NCI-H187 treated with DMSO at 0.1 percent for 48 hours (cell line): ENCODE results near the gene POU2F1.

ENCODE experiments used
- DNase-seq: peaks from one replicate; lab custom pipeline; 2025; lab: John Stamatoyannopoulos, UW

The POU2F1 gene

DNA sequence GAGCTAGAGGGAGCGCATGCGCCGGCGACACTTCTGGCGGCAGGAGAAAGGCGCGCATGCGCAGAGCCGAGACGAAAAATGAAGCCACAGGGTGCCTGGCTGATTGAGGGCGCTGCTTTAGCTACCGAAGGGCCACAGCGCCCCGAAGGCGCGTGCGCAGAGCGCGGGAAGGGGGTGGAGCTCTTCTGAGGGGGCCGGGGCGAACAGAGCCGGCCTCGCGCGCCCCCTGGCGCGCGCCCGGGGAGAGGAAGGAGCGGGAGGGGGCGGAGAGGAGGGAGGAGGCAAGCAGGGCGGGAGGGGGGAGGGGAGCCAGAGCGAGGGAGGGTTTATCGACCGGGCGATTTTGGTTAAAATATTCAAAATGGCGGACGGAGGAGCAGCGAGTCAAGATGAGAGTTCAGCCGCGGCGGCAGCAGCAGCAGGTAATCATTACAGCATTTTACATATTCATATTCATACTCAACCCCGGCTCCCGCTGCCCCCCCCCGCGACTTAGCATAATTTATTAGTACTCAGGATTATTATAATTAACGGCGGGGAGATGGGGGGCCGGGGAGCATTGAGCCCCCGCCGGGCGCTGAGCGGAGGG, at the start of gene POU2F1:
POU2F1 (plus strand) TSS at position 350 of the 589 bp plus-strand sequence; CDS start at position 362, 12 bp downstream.
- peak; percentile 100 for DNase-seq

DNA sequence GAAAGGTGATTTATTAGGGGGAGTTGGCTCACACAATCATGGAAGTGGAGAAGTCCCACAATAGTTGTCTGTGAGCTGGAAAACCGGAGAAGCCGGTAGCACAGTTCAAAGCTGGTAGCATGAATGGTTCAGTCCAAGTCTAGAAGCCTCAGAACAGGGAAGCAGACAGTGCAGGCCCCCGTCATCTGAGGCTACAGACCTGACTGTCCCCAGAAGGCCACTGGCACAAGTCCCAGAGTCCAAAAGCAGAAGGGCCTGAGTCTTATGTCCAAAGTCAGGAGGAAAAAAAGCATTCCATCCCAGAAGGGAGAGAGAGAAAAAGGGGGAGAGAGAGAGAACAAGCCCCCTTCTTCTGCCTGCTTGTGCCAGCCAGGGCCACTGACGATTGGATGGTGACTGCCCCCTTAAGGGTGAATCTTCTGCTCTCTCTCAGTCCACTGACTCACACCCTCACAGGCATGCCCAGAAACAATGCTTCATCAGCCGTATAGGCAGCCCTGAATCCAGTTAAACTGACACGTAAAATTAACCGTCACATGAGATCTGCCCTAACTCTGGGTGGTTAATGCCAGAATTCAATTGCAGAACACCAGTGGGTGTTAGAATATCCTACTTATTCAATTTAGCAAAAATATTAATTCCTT, 49.3 kb upstream of the POU2F1 start:
- no peak for DNase-seq

DNA sequence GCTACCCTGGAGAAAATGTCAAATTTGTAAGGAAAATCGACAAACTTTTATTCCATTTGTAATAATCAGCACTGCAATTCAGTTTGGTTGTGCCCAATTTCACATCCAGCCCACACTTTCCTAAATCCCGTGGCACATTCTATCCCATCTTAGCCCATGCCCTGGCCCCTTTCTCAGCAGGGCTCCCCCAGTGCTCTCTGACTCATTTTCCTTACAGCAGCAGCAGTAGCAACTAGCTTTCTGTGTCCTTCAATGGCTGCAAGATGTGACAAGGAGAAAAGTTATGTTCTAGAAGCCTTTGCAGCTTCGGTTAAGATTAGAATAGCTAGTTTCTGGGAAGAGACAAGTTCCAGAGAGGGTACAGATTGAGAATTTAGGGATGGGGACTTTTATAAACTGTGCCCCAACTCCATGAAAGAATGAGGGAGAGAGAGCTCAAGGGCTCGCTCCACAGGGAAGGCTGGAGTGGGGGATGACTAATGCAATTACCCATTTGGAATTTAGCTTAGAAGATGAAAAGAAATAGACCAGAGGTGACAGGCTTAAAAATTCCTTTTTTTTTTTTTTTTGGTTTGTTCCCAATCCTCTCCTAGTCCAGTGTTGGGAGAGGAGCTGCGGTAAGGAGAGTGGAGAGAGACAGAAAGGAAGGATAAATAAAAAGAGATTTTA, 47.0 kb upstream of the POU2F1 start:
- DNase-seq = no peak

DNA sequence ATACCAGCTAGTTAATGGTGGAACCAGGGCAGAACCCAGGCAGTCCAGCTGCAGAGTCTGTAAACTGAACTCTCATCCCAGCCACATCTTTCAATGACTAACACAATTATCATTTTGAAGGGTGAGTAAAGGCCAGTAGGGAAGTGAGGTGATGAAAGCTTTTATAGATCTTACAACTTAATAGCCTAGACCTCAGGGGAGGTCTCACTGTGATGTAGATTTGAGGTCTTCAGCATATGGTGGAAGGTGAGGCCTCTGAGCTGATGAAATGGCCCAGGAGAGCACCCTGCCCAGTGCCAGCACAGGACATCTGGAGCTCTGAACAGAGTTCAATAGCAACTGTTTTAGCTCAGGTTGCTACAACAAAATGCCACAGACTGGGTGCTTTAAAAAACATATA, 44.8 kb upstream of the POU2F1 start:
- DNase-seq = no peak

DNA sequence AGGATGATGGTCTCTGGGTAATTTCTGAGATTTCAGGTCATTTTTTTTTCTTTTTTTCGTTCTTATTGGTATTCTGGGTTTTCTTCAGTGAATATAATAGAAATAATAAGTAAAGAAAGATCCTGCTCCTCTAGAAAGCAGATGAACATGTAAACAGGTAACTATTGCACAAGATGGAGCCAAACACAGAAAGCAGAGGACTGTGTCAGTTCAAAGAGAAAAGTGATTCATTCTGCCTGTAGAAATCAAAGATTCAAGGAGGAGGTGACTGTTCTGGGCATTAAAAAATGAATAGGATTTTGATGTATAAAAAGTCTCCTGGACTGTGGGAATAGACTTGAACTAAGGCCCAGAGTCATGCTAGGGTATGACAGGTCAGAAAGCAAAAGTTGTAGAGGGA, 41.9 kb upstream of the POU2F1 start:
- DNase-seq = no peak

DNA sequence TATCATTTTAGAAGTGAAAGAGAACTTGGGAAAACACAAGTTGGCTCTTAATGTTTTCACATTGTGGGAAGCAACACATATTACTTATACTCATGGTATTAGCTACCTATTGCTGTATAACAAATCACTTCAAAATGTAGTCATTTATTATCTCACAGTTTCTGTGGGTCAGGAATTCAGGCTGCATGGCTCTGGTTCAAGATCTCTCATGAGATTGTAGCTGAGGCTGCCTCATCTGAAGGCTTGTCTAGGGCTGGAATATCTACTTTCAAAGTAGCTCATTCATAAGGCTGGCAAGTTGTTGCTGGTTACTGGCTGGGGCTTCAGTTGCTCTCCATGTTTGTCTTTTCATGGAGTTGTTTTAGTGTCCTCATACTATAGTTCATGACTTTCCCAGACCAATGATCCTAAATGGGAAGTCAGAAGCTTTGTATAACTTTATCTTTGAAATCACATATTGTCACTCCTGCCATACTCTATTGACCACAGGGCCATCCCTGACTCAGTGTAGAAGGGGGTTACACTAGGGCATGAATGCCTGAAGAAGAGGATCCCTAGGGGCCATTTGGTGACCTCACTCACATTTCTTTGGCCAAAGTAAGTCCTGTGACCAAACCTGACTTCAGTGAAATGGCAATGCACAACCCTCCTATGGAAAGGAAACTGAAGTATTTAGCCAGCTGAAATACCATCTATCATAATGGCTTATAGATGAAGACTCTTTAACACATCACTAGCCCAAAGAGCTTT, 37.9 kb upstream of the POU2F1 start:
- DNase-seq = no peak

DNA sequence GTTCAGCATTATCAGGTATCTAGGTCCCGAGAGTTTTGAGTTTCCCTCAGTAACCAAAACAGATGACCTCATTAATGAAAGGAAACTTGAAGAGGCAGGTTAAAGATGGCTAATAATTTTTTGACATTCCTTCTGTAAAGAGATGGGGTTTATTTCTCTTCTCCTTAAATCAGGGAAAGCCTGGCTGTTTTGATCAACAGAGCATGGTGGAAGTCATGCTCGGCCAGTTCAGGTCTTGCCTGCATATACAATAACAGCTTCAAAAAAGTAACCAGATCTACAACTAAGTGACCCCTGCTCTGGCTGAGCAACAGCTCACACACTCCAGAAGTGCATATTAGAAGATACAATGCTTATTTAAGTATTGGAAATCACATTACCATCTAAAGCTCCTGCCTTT, 36.6 kb upstream of the POU2F1 start:
- no peak for DNase-seq

DNA sequence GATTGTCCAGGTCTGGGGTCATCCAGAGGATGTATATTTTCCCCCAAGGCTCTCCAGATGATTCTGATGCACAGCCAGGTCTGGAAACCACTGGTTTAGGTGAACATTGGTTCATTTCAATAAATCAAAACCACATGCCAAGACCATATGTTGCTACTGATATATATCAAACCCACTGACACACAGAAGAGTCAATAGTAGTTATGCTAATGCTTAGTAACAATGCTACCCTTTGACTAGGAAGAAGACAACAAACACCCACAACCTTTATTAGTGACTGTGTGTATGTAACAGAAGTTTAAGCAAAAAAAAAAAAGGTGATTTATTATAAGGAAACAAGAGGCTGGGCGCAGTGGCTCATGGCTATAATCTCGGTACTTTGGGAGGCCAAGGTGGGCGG, 35.6 kb upstream of the POU2F1 start:
- DNase-seq = no peak

DNA sequence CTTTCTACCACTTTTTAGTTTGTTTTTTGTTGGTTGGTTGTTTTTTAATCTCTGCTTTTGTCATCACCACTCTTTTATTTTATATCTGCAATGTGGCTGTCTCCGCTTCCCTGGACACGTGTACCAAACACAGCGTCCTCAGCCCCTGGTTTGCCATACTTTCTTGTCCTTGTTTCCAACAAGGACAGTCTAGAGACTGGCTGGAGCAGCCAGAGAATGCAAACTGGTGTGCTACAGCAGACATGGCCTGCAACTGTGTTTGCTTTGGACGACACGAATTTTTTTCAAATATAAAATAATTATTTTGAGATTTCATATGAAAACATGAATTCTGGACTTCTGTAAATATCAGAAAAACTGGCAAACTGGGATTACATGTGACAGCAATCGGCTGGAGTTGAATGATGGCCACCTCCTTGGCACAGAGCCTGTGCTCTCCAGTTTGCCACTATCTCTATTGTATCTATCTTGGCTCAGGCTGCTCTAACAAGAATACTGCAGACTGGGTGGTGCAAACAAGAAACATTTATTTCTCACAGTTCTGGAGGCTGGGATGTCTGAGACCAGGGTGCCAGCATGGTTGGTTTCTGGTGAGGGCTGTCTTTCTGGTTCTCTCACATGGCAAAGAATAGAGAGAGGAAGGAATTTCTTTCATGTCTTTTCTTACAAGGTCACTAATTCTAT, 34.6 kb upstream of the POU2F1 start:
- no peak for DNase-seq

DNA sequence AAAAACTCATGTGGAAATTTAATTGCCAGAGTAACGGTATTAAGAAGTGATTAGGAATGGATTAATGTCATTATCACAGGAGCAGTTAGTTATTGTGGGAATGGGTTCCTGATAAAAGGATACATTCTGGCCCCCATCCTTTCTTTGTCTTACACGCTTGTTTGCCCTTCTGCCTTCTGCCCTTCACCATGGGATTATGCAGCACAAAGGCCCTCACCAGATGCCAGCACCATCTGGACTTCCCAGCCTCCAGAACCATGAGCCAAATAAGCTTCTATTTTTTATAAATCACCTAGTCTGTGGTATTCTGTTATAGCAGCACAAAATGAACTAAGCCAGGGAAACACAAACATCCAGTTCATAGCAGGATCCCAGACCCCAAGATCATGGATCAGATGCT, 33.9 kb upstream of the POU2F1 start:
- DNase-seq = no peak

DNA sequence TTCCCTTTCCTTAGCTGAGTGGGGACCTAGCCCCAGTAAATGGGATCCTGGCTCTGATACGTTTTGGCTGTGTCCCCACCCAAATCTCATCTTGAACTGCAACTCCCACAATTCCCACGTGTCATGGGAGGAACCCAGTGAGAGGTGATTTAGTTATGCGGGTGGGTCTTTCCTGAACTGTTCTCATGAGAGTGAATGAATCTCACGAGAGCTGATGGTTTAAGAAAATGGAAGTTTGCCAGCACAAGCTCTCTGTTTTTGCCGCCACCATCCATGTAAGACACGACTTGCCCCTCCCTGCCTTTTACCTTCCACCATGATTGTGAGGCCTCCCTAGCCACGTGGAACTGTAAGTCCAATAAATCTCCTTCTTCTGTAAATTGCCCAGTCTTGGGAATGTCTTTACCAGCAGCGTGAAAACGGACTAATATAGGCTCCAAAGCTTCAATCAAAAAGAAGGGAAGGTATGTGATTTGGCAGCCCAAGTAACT, 29.9 kb upstream of the POU2F1 start:
- DNase-seq = no peak

DNA sequence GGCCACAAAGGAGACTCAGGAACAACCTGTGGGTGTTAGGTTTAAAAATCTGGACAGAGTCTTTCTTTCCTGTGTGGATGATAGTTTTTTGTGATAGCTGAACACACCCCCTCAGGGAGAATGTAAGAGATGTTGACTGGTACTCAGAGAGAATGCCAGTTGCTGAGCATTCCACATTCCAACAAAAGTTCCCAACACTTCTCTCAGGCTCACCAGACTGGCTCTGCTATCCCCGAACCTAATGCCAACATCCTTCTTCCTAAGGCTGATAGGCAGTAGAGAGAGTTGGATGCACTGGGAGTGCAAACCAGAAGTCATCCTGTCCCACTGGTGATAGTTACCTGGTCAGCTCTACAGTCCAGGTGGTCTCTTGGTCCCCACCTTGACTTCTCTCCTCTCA, 28.7 kb upstream of the POU2F1 start:
- DNase-seq = no peak

DNA sequence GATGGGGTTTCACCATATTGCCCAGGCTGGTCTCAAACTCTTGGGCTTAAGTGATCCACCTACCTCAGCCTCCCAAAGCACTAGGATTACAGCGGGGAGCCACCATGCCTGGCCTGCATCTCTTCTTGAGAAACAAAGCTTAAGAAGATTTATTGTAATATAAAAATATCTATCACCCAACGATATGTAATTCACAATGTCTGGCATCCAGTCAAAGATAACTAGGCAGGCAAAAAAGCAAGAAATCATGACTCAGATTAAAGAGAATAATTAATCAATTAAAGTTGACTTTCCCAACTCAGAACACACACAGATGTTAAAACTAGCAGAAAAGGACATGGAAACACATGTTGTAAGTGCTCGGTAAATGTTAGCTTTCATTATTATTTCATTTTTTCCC, 26.5 kb upstream of the POU2F1 start:
- no peak for DNase-seq

DNA sequence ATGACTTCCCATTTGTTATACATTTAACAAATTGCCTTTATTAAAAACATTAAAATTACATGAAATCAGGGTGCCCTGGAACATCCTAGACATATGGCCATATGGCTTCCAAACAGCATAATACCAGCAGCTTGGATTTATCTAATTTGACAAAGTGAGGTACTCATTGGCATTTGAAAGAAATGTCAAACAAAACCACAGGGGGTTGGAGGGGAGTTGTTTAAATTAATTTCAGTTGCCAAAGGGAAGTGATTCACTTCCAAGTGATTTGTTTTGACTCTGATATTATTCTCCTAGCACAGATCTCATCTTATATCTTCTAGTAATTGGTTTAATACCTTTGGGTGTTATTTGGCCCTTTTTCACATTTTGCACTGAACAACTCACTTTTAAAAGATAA, 24.5 kb upstream of the POU2F1 start:
- no peak for DNase-seq

DNA sequence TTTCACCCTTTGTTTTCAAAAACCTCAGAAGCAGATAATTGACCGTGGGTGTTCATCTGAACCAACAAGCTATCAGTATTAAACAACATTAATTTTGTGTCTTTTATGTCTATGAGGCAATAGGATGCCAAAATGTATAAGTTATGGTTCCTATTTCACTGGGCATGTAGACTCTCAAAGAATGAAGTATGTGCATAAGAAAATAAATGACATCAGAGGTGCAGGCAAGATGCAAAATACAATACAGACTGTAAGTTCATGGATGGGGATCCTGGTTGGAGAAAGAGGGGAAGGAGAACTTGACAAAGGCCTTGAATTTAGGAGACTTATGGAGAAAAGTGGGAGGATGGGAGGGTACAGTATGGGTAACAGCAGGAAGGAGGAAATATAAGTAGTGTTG, 23.4 kb upstream of the POU2F1 start:
- no peak for DNase-seq

DNA sequence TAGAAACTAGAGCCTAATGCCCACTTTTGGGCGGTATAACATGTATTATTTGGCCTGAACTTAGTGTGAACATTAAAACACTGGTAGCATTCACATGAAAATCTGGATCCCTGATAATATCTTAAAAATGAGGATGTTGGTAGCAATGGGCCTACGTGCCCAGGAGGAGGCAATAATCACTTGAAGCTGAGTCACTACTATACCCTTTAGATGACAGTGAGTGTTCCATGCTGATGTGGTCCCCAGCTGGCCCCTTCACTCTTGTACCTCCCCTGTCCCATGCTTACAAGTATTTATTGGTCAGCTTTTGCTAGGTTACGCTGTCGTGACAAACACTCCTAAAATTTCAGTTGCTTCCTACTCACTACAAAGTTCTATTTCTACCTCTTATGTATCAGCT, 23.0 kb upstream of the POU2F1 start:
- DNase-seq = no peak

DNA sequence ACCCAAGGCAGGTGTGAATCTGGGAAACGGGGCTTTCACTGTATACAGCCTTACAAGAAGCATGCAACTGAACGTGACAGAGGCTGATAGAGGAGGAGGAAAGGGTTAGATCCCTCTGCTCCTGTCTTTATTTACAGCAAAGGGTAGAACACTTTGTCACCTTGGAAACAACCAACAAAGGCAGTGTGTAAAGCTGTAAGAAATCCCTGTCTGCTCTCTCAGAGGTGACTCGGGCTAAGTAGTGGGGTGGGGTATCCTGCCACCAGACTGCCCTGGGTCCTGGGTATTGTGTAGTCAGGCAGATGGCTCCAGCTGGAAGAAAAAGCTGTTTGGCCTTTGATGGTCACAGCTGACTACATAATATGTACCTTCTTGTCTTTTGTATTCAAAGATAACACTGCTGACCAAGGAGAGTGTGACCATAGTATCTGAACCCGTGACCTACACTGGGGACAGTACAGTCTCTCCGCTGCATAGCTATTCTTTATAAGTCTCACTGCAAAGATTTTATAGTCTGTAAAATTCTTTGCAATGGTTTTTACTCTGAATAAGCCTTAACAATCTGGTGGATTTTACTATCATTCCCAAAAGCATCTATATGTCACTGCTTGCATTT, 22.1 kb upstream of the POU2F1 start:
- DNase-seq = no peak

DNA sequence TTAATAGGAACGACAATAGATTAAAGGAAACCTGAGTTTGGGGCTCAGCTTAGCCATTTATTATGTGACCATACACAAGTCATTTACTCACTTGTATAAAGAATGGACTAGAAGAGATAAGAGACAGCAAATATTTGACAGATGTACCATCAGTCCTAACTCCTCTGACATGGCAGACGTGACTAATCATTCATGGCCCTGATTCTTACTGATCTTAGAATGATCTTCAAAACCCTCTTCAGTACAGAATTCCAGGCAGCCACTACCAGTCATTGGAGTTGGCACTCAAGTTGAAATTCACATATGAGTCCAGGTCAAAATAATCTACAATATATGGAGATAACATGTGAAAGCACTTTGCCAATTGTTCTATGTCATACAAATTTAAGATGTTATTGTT, 21.0 kb upstream of the POU2F1 start:
- no peak for DNase-seq

DNA sequence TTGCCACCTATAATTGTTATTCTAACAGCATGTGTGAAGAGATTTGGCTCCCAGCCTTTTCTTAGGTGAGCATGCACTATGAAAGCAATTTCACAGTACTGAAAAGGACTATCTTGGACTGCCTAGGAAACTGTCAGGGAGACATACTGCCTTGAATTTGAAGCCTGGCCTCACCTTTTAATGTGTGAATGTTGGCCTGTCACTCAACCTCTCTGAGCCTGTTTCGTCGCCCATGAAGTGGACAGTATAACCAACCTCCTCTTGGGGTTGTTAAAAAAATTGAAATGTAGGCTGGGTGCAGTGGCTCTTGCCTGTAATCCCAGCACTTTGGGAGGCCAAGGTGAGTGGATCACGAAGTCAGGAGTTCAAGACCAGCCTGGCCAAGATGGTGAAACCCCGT, 20.4 kb upstream of the POU2F1 start:
- DNase-seq = no peak

DNA sequence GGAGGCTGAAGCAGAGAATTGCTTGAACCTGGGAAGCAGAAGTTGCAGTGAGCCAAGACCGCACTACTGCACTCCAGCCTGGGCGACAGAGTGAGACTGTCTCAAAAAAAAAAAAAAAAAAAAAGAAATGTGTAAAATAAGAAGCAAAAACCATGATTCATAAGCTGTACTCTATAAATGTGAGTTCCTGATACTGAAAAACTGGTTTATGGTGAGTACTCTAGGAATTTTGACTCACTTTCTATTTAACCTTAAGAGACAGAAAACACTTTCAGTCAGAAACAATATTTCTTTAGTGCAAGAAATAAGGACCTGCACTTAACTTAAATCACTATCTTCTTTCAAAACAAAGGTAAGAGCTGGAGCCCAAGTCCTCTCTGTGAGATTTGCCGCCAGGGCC, 19.9 kb upstream of the POU2F1 start:
- DNase-seq = no peak

DNA sequence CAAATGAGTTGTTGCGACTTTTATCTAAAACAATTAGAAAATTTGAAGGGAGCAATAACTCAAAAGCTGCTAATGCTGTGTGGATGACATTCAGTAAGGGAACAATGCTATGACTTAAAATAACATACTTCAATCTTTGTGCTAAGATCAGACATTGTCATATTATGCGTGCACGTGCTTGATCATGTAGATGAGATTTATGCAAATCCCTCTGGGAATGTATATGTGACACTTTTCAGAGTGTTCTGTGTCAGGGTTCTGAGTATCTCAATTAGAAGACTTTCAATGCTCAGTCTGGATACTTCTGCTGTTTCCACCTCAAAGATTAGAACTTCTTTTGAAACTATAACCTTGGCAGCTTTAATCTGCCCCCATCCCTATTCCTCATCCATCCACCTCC, 18.6 kb upstream of the POU2F1 start:
- no peak for DNase-seq
